Naive thymus-derived CD4-positive, alpha-beta T cell (primary cell): Measurements from ENCODE around the gene NELL2. TPM values are rescaled to one million over a fixed set of nuclear protein-coding genes. Genes with fewer than 3 reads are reported as not detected.

ENCODE experiments used
- ATAC-seq: fragments of 150-1000 bp; cut with Tn5 transposase; 2 replicates; pipeline ENCODE4 v1.10.0; 2021; ENCODE audit warnings: mild to moderate bottlenecking, moderate library complexity
- CTCF ChIA-PET: fragments of 350-600 bp; sonication (Branson Sonifier 250); formaldehyde crosslinking; loops from one replicate; lab custom pipeline; 2021; ENCODE audit warnings: antibody characterized with exemption; lab: Charles Lee
- POLR2A ChIA-PET: fragments of 350-600 bp; sonication (Branson Sonifier 250); formaldehyde crosslinking; loops from one replicate; lab custom pipeline; 2021; ENCODE audit warnings: antibody characterized with exemption, inconsistent platforms; lab: Charles Lee
- DNase-seq, 9 donors: peaks; one replicate each; pipeline versions ENCODE4 v3.0.0 to v3.0.0-alpha.2; 2020 to 2022; ENCODE audit warnings: mixed read lengths in 1 of 9
- H3K27ac ChIP-seq: one replicate; pipeline ENCODE4 v1.7.0; 2013; ENCODE audit warnings: mild to moderate bottlenecking, low read depth, low read length, moderate library complexity
- H3K27me3 ChIP-seq, 2 donors: one replicate each; pipeline ENCODE4 v1.7.0; 2013; ENCODE audit warnings: low read length in 2 of 2, mild to moderate bottlenecking in 2 of 2, moderate library complexity in 2 of 2; ENCODE audit not compliant: control insufficient read depth in 2 of 2, insufficient read depth in 2 of 2
- H3K36me3 ChIP-seq, 3 experiments: 1 replicate in 2 of 3; 2 replicates in 1 of 3; pipeline ENCODE4 v1.7.0; 2013; ENCODE audit warnings: low read length in 3 of 3, mild to moderate bottlenecking in 3 of 3, moderate library complexity in 1 of 3; ENCODE audit not compliant: insufficient read depth in 3 of 3, control insufficient read depth in 2 of 3
- H3K4me1 ChIP-seq, 2 donors: one replicate each; pipeline ENCODE4 v1.7.0; 2013; ENCODE audit warnings: low read length in 2 of 2, mild to moderate bottlenecking in 2 of 2, moderate library complexity in 1 of 2; ENCODE audit not compliant: control insufficient read depth in 2 of 2, insufficient read depth in 2 of 2
- H3K4me3 ChIP-seq: 2 replicates; pipeline ENCODE4 v1.7.0; 2013; ENCODE audit warnings: mild to moderate bottlenecking, low read length
- H3K9me3 ChIP-seq, 3 experiments: 1 replicate in 2 of 3; 2 replicates in 1 of 3; pipeline ENCODE4 v1.7.0; 2013; ENCODE audit warnings: low read length in 3 of 3; ENCODE audit not compliant: control insufficient read depth in 2 of 3
- H3K27ac Mint-ChIP-seq, 9 donors: one replicate each; pipeline ENCODE4 v1.8.0; 2020 to 2022; ENCODE audit warnings: mixed read lengths in 9 of 9, mild to moderate bottlenecking in 8 of 9, moderate library complexity in 5 of 9, inconsistent platforms in 2 of 9
- H3K27me3 Mint-ChIP-seq, 5 donors: one replicate each; pipeline ENCODE4 v1.8.0; 2021 to 2022; ENCODE audit warnings: mixed read lengths in 5 of 5, mild to moderate bottlenecking in 1 of 5
- H3K36me3 Mint-ChIP-seq, 5 donors: one replicate each; pipeline ENCODE4 v1.8.0; 2020 to 2022; ENCODE audit warnings: mixed read lengths in 5 of 5, mild to moderate bottlenecking in 3 of 5, inconsistent platforms in 1 of 5
- H3K4me1 Mint-ChIP-seq, 7 donors: one replicate each; pipeline ENCODE4 v1.8.0; 2020 to 2022; ENCODE audit warnings: mixed read lengths in 7 of 7, mild to moderate bottlenecking in 3 of 7, inconsistent platforms in 1 of 7
- H3K4me3 Mint-ChIP-seq, 10 donors: one replicate each; pipeline ENCODE4 v1.8.0; 2020 to 2022; ENCODE audit warnings: mild to moderate bottlenecking in 10 of 10, mixed read lengths in 10 of 10, moderate library complexity in 6 of 10, inconsistent platforms in 2 of 10
- H3K9me3 Mint-ChIP-seq, 11 donors: one replicate each; pipeline ENCODE4 v1.8.0; 2020 to 2022; ENCODE audit warnings: mixed read lengths in 11 of 11, mild to moderate bottlenecking in 4 of 11, inconsistent platforms in 1 of 11, moderate library complexity in 1 of 11
- intact Hi-C, 2 donors: fragments of 100-400 bp; cut with micrococcal nuclease; formaldehyde crosslinking; loops; one replicate each; pipeline ENCODE4 v1.15.1; 2023
- polyA plus RNA-seq, 2 donors: library from polyadenylated mRNA; unstranded; fragments of 300-500 nt; fragmentation: Illumina TruSeq; gene quantifications; one replicate each; pipeline ENCODE4 v1.2.3, GENCODE V29; 2021
- total RNA-seq, 6 experiments: library from RNA in 5 of 6; stranded (reverse) in 5 of 6; gene quantifications; 1 replicate in 5 of 6; 2 replicates in 1 of 6; pipeline ENCODE4 v1.2.3 and lab custom pipeline; 2021 to 2026

Gene NELL2
- total and polyA plus RNA-seq, 7 experiments from 2014 or later: 60.9 to 414 (median 228) TPM

DNA sequence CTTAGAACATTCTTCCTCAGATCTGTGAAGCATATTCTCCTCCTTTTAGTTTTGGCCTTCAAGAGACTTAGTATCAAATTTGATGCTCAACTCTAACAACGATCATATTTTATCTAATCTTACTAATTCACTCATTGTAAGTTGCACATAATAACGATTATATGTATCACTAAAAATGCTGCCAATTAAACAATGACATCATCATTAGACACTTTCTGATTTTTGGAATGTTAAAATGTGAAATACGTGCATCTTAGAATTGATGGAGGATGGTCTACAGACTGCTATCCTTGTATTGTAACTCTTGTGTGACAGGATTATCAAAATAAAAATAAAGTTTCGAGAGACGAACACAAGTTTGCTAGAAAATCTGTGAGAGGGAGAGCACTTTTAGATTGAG lies 311.0 kb downstream of the NELL2 start:
- peaks cover 0 to 28% (median 6%) of the 10 kb centered on the region in 7 donors for H3K4me1 Mint-ChIP-seq
- no peaks in the 10 kb centered on the region for H3K4me1 ChIP-seq
- no peaks in the 10 kb centered on the region for H3K27me3 Mint-ChIP-seq
- no peak overlapping the region for H3K27ac ChIP-seq
- POLR2A ChIA-PET: no interaction called here
- no peak for ATAC-seq
- H3K36me3 Mint-ChIP-seq: peaks cover 0 to 38% (median 11%) of the 10 kb centered on the region in 5 donors
- CTCF ChIA-PET: interaction anchor here (0.8 kb wide), 1 partner anchor 805 kb away, joined by 3 read pairs; no protein-coding TSS in a partner anchor
- H3K27me3 ChIP-seq: no peaks in the 10 kb centered on the region
- no peaks in the 10 kb centered on the region for H3K36me3 ChIP-seq
- DNase-seq: no peak
- peak overlapping the region in 1 of 9 donors; percentile 26 for H3K27ac Mint-ChIP-seq
- intact Hi-C loops: no loop called here
- no peak overlapping the region for H3K4me3 ChIP-seq
- peaks cover 0 to 2% (median 0%) of the 10 kb centered on the region in 11 donors for H3K9me3 Mint-ChIP-seq
- H3K9me3 ChIP-seq: no peaks in the 10 kb centered on the region
- no peak overlapping the region for H3K4me3 Mint-ChIP-seq

- Histone ChIP-seq H3K27ac (no peak overlapping the region), H3K4me3 (no peak overlapping the region), H3K9me3 (no peaks in the 10 kb centered on the region), H3K4me1 (no peaks in the 10 kb centered on the region), H3K36me3 (no peaks in the 10 kb centered on the region), H3K27me3 (no peaks in the 10 kb centered on the region)
- CTCF ChIA-PET: interaction anchor here (0.6 to 0.7 kb wide), 2 partner anchors 99 to 156 kb away, joined by 3 read pairs; no protein-coding TSS in a partner anchor
- peaks cover 0 to 39% (median 11%) of the 10 kb centered on the region in 5 donors for H3K36me3 Mint-ChIP-seq
- POLR2A ChIA-PET: no interaction called here
- intact Hi-C loops: no loop called here
- ATAC-seq (no peak), DNase-seq (no peak)
- H3K4me3 Mint-ChIP-seq: no peak overlapping the region
- H3K27ac Mint-ChIP-seq: no peak overlapping the region
- no peaks in the 10 kb centered on the region for H3K27me3 Mint-ChIP-seq
- peaks cover 0 to 32% (median 9%) of the 10 kb centered on the region in 7 donors for H3K4me1 Mint-ChIP-seq
- peaks cover 0 to 4% (median 0%) of the 10 kb centered on the region in 11 donors for H3K9me3 Mint-ChIP-seq
Observed at GRCh38 chr12:44563486-44563885, 312.6 kb downstream of the NELL2 start.

- no peaks in the 10 kb centered on the region for H3K27me3 ChIP-seq
- no peak overlapping the region for H3K27ac ChIP-seq
- DNase-seq: no peak
- ATAC-seq: no peak
- no peak overlapping the region for H3K4me3 ChIP-seq
- H3K27ac Mint-ChIP-seq: no peak overlapping the region
- intact Hi-C loops: no loop called here
- H3K9me3 ChIP-seq: no peaks in the 10 kb centered on the region
- ChIA-PET POLR2A (no interaction called here), CTCF (no interaction called here)
- H3K9me3 Mint-ChIP-seq: peaks cover 0 to 13% (median 2%) of the 10 kb centered on the region in 11 donors
- no peak overlapping the region for H3K4me3 Mint-ChIP-seq
- peaks cover 0 to 57% (median 21%) of the 10 kb centered on the region in 7 donors for H3K4me1 Mint-ChIP-seq
- H3K36me3 ChIP-seq: peaks cover 0 to 5% (median 5%) of the 10 kb centered on the region in 3 experiments
- H3K4me1 ChIP-seq: no peaks in the 10 kb centered on the region
- peaks cover 4 to 51% (median 15%) of the 10 kb centered on the region in 5 donors for H3K36me3 Mint-ChIP-seq
- no peaks in the 10 kb centered on the region for H3K27me3 Mint-ChIP-seq
Observed at GRCh38 chr12:44558340-44559100, 317.6 kb downstream of the NELL2 start.

DNA sequence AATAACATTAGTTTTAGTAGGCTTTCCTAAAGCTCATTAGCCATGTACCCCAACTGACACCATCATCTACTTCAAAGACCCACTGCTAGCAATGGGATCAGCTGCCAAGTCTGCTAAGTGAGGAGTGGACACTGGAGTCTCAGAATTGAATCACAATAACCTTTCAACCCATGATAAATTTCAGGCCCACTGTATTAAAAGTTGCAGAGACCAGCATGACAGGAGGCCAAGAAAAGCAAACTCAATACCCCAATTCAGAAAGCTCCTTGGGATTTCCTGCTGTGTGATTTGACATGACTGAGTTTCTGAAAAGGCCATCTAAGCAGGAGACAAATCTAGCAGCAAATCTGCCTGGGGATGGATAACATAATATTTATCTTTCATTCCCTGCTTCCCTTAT lies 320.7 kb downstream of the NELL2 start:
- Mint-ChIP-seq H3K27me3 (no peaks in the 10 kb centered on the region), H3K9me3 (peaks cover 0 to 13% (median 0%) of the 10 kb centered on the region in 11 donors), H3K27ac (no peak overlapping the region), H3K4me1 (peaks cover 0 to 55% (median 15%) of the 10 kb centered on the region in 7 donors), H3K36me3 (peaks cover 3 to 51% (median 15%) of the 10 kb centered on the region in 5 donors), H3K4me3 (no peak overlapping the region)
- Histone ChIP-seq H3K36me3 (peaks cover 0 to 5% (median 5%) of the 10 kb centered on the region in 3 experiments), H3K4me3 (no peak overlapping the region), H3K4me1 (no peaks in the 10 kb centered on the region), H3K27ac (no peak overlapping the region), H3K9me3 (no peaks in the 10 kb centered on the region), H3K27me3 (no peaks in the 10 kb centered on the region)
- POLR2A ChIA-PET: no interaction called here
- no peak for ATAC-seq
- intact Hi-C loops: no loop called here
- DNase-seq: no peak
- CTCF ChIA-PET: no interaction called here

- Mint-ChIP-seq H3K4me3 (no peak overlapping the region), H3K27ac (peak overlapping the region in 1 of 9 donors; percentile 3), H3K4me1 (peaks cover 0 to 56% (median 13%) of the 10 kb centered on the region in 7 donors)
Observed at GRCh38 chr12:44551631-44552030, 324.5 kb downstream of the NELL2 start.

DNA sequence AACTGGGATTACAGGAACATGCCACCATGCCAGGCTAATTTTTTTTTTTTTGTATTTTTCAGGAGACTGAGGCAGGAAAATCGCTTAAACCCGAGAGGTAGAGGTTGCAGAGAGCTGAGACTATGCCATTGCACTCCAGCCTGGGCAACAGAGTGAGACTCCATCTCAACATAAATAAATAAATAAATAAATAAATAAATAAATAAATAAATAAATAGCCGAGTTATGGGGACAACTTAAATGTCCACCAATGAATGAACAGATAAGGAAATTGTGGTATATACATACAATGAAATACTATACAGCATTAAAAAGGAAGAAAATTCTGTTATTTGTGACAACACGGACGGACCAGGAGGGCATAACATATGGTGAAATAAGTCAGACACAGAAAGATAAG lies 325.7 kb downstream of the NELL2 start:
- no peaks in the 10 kb centered on the region for H3K9me3 ChIP-seq
- CTCF ChIA-PET: no interaction called here
- intact Hi-C loops: loop anchor here in 1 of 2 donors (2.0 kb wide), 1 partner anchor 14 kb away; no protein-coding TSS in a partner anchor
- H3K36me3 Mint-ChIP-seq: peaks cover 0 to 35% (median 3%) of the 10 kb centered on the region in 5 donors
- H3K27me3 ChIP-seq: no peaks in the 10 kb centered on the region
- no peaks in the 10 kb centered on the region for H3K9me3 Mint-ChIP-seq
- POLR2A ChIA-PET: no interaction called here
- H3K4me1 ChIP-seq: no peaks in the 10 kb centered on the region
- H3K4me1 Mint-ChIP-seq: peaks cover 0 to 69% (median 16%) of the 10 kb centered on the region in 7 donors
- no peaks in the 10 kb centered on the region for H3K27me3 Mint-ChIP-seq
- H3K4me3 ChIP-seq: no peak overlapping the region
- no peaks in the 10 kb centered on the region for H3K36me3 ChIP-seq
- no peak overlapping the region for H3K27ac Mint-ChIP-seq
- no peak overlapping the region for H3K4me3 Mint-ChIP-seq
- ATAC-seq: no peak
- no peak for DNase-seq
- no peak overlapping the region for H3K27ac ChIP-seq

More at GRCh38 chr12:44551631-44552030, 324.5 kb downstream of the NELL2 start:
- CTCF ChIA-PET: no interaction called here
- H3K9me3 Mint-ChIP-seq: no peaks in the 10 kb centered on the region
- no peak overlapping the region for H3K27ac ChIP-seq
- H3K36me3 ChIP-seq: peaks cover 0 to 5% (median 5%) of the 10 kb centered on the region in 3 experiments
- no peak overlapping the region for H3K4me3 ChIP-seq
- peaks cover 0 to 39% (median 5%) of the 10 kb centered on the region in 5 donors for H3K36me3 Mint-ChIP-seq
- H3K4me1 ChIP-seq: no peaks in the 10 kb centered on the region
- no peaks in the 10 kb centered on the region for H3K27me3 ChIP-seq
- no peaks in the 10 kb centered on the region for H3K9me3 ChIP-seq
- ATAC-seq: no peak
- H3K27me3 Mint-ChIP-seq: no peaks in the 10 kb centered on the region
- DNase-seq: no peak
- intact Hi-C loops: loop anchor here in 1 of 2 donors (2.0 kb wide), 1 partner anchor 15 kb away; no protein-coding TSS in a partner anchor
- POLR2A ChIA-PET: no interaction called here
